TTC549 (cell line): Measurements from ENCODE around the gene NOXRED1.
A peak's percentile ranks its signal among the peaks of the same experiment; 100 is the strongest.
"Not testable (repeated sequence)": the region's sequence is repeated elsewhere in the genome, so short reads cannot be mapped to it uniquely, and the experiment has no call there.

Experiments
- FAIRE-seq: peaks from 2 replicates; lab custom pipeline; 2012; peaks lifted over from hg19 to GRCh38; lab: Jason Lieb, UNC

Gene NOXRED1, protein sequence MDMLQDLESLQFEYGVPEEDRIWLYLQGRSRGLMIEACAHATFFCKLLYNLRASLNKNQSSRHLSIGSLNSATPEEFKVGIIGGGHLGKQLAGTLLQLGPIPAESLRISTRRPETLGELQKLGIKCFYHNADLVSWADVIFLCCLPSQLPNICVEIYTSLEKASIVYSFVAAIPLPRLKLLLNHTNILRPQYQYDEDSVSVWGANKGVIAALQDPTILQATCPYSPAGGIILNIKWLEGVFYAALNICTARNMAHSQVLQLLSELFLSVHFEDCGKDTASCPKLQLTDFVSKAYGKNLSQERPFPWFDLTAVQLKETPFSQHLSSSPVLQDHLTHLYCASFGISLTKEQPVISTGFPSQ

DNA sequence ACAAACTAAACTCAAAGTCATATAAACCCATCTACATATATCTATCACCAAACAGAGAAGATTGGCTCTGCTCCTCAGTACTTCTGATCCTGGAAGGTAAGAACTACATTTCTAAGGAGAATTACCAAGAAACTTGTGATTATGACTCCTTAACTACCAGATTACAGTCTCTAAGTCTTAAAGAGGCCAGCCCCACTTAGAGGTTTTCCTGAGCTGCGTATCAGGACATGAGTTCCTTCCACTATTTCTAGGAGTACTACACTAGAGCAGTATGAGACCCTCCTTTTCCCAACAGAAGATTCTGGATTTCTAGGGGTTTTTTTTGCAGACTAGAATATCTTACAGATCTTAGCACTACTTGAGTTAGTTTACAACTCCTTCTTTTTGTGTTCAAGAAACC is at the start of gene NOXRED1:
NOXRED1 (minus strand) TSS at position 101 of the 400 bp plus-strand sequence. CDS start 634 bp downstream, outside the sequence.
- no peak for FAIRE-seq

DNA sequence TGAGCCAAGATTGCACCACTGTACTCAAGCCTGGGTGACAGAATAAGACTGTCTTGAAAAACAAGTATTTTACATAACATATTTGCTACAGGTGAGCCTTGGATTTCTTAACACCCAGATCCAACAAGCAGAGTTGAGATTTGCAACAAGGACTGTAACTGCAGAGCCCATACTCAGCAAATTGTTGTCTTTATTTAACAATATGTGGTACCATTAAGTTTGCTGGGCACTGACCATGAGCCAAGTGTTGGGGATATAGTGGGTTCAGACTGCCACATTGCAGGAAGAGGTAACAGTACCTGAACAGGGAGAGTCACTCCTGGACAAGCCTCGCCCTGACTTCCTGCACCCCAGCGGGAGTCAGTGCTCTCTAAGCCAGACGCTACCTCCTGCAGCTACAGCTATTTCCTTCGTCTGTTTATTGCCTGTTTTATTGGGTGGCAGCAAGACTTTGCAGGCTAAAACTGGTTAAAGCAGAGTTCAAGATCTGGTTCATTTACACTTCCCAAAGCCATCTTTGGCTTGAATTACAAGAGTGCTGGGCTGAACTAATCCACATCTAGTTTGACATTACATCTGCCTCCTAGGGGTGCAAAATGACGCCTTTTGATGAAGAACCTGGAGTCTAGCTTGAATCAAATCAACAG is 47.0 kb upstream of the NOXRED1 start:
- no peak for FAIRE-seq

DNA sequence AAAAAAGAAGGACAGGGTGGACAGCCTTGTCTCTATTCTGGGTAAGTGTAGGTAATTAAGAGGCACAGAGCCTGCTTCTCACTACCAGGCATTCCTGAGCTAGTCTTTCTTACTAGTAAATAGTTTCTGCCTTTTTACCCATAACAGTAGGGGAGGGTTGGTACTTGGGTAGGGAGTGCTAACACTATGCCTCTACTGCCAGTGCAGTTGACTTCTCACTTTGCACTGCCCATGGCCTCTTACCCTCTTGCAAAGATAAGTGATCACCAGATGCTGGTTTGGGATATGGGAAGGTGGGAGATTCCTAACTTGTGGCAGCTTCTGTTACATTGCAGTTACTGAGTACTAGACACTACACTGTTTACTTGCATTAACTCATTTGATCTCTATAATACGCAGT is 46.2 kb upstream of the NOXRED1 start:
- no peak for FAIRE-seq

DNA sequence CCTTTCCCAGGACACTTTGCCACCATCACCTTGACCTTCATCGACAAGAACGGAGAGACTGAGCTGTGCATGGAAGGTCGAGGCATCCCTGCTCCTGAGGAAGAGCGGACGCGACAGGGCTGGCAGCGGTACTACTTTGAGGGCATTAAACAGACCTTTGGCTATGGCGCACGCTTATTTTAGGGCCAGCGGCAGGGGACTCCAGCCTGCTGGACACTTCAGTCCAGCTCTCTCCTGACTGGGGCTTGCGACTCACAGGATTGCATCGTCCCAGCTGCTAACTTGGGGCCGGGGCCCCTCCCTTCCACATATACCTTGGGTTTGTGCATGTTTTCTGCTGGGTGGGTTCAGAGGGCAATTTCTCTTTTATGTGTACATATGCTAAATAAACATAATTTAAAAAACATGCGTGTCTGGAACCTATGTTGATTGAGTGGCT is 45.8 kb upstream of the NOXRED1 start:
- FAIRE-seq: no peak

DNA sequence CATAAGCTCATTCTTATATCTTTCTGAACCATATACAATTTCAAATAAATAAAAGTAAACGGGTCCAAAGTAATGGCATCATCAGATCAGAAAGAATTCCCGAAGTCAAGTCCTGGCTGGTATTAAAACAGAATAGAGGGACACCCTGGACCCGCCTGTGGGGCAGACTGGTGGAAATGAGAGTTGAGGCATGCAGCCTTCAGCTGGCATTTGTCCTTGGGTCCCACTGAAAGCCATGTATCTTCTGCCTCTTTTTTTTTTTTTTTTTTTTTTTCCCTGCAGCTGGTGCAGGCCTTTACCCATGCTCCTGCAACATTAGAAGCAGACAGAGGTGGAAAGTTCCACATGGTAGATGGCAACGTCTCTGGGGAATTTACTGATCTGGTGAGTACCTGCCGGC is 44.5 kb upstream of the NOXRED1 start:
- no peak for FAIRE-seq

DNA sequence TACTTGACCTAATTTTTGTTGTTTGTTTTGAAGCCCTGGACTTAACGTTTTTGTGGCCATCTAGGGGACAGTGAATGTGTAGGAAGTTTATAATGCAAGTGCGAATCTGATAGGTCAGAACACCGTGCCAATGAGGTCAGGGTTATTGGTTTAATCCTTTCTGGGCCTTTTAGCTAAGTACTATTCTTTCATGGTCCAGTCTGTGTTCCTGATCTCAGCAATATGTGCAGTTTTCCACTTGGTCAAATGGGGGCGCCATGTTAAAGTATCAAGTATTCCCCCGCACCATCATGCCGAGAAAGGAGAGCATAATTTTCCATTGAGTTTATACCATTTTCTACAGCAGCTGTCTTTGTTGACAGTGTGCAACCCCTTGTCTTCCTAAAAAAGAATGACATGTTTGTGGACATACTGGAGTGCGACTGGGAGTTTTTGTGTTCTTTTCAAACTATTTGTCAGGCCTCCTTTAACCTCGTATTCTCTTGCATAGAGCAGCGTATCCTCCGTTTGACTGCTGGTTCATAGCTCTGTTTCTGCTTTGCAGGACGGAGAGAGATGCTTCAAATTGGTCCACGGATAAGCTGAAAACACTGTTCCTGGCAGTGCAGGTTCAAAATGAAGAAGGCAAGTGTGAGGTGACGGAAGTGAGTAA is 35.9 kb upstream of the NOXRED1 start:
- FAIRE-seq: no peak

DNA sequence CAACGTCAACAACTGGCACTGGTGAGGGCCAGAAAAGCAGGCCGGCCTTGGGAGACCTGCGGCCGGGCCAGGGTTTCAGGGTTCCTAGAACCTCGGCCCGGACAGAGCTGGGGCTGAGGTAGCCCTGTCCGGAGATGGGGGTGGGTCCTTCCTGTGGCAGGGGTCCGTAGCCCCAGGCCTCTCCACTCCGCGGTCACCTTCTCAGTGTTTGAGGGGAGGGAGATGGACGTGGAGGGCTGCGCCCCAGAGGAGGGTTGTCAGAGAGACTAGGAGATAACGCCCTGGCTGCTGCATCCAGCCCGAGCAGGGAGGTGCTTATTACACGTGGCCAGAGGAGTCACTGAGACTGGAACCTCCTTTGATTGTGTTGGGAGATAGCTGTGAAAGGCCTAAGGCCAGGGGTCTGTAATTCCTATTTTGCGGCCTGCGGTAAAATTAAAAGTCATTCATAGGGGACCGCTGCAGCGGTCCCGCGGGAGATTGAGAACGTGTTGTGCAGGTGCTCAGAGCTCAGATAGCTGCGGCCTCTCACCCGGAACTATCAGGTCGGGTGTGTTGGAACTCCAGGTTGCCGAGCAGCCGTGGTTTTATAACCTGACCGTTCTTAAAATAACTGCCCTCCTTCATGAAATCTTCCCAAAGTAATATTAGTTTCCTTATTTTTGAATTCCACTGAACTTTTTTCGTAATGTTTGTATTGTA is 35.1 kb upstream of the NOXRED1 start:
- FAIRE-seq: no peak

DNA sequence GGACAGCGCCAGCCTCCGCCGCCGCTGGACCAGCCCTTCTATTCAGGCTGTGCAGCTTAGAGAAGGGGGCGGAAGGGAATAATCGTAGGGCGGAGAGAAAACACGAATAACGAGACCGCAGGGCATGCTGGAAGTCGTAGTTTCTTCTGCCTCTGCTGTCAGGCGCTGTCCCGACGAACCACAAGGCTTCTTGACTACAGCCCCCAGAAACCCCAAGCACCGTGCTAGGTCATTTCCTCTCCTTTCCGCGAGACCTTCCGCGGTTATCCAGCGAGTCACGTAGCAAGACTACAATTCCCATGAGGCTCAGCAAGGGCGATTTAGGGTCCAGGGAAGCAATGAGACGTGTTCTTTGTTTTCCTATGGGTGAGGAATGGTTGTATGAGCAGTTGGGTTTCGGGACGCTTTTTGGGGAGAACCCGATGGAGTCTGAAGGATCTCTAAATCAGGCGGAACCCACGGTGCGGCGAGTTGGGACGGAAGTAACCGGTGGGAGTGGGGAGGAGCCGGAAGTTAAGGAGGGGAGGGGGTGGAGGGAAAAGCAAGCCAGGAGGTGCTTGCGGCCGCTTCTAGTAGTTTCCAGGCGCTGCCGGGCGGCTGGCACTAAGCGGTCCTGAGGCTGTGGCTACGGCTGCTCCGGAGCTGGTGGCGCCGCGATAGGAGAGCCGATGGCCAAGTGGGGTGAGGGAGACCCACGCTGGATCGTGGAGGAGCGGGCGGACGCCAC is 34.4 kb upstream of the NOXRED1 start, which contains the start of the genes AHSA1 and VIPAS39:
AHSA1 (plus strand) TSS at position 572 of the 727 bp plus-strand sequence; CDS start at position 669, 97 bp downstream.
VIPAS39 (minus strand) TSS at position 80 of the 727 bp plus-strand sequence. CDS start 3,499 bp downstream, outside the sequence.
- FAIRE-seq: peak; percentile 84

DNA sequence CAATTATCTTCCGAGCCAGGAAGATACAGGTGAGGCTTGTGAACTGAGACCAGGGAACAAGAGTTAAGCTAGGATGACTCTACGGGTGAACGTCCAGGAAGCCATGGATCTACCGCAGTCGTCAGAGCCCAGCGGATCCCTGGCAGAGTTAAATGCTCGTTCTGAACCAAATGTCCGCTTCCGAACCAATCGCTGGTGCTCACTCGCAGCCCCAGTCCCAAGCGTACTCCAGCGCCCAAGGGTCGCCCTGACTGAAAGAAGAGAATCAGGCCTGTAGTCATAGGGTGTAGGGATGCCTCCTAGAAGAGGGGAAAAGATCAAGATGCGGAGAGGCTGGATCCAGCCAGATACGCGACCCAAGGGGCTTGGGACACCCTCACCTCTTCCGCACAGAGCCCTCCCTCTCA is 33.8 kb upstream of the NOXRED1 start:
- FAIRE-seq: no peak

DNA sequence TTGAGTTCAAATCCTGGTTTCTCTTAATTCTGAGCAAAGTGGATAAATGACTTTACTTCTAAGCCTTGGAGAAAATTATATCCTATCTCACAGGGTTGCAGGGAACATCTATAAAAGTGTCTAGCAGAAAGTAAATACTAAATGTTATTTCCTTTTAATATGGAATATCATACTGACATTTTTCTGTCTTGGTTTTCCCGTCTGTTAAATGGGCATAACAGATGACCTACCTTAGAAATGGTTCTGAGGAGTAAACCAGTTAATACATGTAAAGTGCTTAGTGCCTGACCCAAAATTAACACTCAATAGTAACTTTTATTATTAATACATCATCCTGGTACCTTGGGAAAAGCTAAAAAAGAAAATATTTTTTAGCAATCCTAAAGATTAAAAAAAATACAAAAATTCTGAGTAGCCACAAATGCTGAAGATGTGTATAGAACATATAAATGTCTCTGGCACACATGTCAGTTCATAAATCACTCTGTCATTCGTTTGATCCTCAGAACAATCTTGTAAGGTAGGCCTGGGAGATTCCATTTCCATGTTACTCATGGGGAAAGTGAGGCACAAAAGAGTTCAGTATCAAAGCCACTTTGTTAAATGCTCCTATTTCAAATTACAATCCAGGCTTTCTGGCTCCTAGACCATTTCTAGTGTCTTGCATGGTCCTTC is 32.8 kb upstream of the NOXRED1 start:
- no peak for FAIRE-seq

DNA sequence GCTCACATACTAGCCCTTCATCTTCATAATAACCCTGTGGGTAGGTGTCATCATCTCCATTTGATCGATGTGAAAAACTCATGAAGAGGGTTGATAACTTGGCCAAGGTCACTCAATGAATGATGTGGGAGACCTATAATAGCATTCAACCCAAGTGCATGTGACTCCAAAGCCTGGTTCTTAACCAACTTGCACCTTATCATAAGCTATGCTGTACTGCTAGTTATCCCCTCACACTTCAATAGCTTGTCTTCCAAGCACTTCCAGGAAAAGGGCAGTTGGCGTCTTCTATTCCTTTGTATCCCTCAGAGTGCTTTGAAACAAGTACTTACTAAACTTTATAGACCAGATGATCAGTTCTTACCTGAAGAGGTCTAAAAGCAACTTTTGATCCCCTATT is 18.9 kb upstream of the NOXRED1 start:
- no peak for FAIRE-seq

DNA sequence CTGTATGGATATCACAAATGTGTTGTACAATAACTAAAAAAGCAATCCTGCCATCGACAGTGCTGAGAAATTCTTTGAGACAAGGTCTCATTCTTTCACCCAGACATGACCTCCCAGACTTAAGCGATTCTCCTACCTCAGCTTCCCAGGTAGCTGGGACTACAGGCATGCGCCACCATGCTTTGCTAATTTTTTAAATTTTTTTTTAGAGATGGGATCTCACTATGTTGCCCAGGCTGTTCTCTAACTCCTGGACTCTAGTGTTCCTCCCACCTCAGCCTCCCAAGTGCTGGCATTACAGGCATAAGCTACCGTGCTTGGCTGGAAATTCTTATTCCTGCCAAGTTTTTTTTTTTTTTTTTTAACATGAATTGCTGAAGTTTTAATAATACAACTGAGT is 16.5 kb upstream of the NOXRED1 start:
- no peak for FAIRE-seq

DNA sequence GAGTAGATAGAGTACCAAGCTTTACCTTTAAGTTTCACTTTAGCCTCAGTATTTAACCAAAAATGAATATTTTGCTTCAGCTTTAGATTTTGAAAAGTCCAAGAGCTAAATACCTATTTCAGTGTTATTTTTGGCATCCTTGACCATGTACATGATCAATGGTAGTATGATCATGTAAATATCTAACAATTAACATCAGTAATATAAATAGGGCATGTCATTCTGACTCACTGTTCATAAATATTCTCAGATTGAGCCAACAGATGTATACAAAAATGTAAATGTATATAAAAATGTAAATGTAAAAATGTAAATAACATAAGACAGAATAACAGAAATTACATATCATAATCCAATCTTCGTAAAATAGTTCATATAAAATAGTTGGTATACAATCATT is 15.3 kb upstream of the NOXRED1 start:
- FAIRE-seq: no peak

DNA sequence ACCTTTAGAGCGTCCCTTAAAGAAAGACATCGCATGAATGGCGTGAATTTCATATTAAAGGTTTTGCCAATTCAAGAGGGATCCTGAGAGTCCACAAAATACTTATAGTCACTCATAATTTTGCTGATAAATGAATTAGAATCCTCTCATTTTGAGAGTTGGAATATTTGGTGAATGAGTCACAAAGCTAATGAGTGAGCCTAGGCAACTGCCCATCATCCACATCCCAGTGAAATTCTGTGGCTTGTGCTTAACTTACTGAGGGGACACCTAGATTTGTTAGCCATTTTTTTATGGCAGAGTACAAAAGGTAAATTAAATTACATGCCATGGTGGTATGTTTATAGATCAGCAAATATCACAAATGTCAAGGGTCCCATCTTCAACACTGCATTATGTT is 12.7 kb upstream of the NOXRED1 start:
- FAIRE-seq: no peak

DNA sequence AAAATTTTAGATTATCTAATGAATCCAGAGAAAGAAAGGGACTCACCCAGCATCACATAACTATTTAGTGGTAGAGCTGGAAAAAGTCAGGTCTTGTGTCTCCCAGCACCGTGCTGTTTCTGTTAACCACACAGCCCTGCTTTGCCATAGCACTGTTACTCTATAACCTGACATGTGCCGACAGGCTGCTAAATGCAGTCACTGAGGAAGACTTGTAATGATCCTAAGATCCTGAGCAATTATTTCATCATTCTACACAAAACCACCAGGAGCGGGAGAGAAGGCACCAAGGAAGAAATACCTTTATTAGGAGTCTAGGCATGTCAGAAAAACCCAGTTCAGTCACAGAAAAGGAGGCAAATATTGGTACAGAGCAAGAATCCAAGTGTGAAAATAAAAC is 3.1 kb upstream of the NOXRED1 start:
- no peak for FAIRE-seq

DNA sequence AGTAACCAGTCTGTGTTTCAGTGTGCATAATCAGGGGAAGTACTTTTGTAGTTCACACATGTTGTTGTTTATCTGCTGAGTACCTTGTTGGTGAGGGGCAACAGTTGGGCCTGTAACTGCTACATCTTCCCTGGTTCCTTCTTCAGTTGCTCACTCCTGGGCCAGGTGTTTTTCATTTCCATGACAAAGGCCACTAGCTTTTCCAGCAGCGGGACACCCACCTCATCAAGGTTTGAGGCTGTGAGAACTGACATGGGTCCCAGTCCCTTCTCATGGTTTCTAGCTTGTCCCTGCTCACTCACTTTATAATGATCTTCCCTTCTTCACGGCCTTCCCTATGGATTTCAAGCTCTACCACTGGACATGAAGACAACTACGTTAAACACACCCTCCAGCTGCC is 1.5 kb upstream of the NOXRED1 start:
- no peak for FAIRE-seq

DNA sequence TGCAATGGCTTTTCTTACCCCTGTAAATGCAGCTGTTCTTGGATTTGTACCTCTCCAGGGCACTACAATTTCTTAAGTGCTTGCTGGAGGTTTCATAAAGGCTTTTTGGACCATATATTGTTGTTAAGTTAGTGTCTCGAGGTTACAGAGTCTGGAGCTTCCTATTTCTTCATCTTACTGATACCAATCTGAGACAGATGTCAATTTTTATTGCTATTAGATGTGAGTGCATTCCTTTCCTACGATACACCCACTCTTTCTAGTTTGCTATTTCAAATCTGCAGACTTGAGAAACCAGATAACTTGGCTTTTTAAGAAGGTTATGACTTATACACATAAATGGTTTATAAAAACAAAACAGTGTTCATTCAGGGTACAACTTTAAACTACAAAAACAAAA is 2.1 kb downstream of the NOXRED1 start:
- FAIRE-seq: no peak

DNA sequence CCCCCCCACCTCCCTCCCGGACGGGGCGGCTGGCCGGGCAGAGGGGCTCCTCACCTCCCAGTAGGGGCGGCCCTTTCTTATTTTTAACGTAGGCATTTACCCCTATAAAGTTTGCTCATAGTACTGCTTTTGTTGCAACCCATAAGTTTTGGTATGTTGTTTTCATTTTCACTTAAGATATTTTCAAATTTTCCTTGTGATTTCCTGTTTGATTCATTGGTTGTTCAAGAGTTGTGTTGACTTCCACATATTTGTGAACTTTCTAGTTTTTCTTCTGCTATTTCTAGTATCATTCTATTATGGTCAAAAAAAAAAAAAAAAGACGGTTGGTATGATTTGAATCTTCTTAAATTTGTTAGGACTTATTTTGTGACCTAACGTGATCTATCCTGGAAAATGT is 6.5 kb downstream of the NOXRED1 start:
- FAIRE-seq: no peak

DNA sequence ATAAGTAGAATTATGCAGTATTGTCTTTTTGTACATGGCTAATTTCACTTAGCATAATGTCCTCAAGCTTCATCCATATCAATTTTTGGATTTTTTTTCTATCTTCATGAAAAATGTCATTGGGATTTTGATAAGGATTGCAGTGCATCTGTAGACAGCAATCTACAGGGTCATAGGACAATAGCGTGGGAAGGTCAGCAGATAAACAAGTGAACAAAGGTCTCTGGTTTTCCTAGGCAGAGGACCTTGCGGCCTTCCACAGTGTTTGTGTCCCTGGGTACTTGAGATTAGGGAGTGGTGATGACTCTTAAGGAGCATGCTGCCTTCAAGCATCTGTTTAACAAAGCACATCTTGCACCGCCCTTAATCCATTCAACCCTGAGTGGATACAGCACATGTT is 7.2 kb downstream of the NOXRED1 start:
- FAIRE-seq: not testable (repeated sequence)

DNA sequence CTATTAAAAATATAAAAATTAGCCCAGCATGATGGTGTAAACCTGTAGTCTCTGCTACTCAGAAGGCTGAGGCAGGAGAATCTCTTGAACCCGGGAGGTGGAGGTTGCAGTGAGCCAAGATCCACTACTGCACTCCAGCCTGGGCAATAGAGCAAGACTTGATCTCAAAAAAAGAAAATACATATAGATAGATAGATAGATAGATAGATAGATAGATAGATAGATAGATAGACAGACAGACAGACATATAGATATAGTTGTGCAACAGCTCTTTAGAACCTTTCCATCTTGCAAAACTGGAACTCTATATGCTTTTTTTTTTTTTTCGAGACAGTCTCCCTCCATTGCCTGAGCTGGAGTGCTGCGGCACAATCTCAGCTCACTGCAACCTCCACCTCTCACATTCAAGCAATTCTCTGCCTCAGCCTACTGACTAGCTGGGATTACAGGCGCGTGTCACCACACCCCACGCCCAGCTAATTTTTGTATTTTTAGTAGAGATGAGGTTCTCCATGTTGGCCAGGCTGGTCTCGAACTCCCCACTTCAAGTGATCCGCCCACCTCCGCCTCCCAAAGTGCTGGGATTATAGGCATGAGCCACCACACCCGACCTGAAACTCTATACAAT is 7.8 kb downstream of the NOXRED1 start:
- FAIRE-seq: not testable (repeated sequence)

DNA sequence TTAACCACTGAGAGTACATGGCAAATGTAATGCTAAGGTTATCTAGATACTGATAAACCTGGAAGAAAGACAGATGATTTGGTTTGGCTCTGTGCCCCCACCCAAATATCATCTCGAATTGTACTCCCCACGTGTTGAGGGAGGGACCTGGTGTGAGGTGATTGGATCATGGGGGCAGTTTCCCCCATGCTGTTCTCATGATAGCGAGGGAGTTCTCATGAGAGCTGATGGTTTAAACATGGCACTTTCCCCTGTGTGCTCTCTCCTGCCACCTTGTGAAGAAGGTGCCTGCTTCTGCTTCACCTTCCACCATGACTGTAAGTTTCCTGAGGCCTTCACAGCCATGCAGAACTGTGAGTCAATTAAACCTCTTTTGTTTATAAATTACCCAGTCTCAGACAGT is 14.2 kb downstream of the NOXRED1 start:
- FAIRE-seq: no peak
